BE2C (cell line): ENCODE measurements around the gene NPAS3.
A peak's percentile ranks its signal among the peaks of the same experiment; 100 is the strongest.

Source experiments
- DNase-seq: peaks from one replicate; pipeline ENCODE4 v3.0.0-alpha.2; 2020
- H3K27me3 ChIP-seq: fragments of 250-450 bp; sonication (Bioruptor Pico); 2 replicates; pipeline ENCODE4 v1.5.1; 2020; ENCODE audit warnings: mild to moderate bottlenecking
- H3K36me3 ChIP-seq: fragments of 250-450 bp; sonication (Bioruptor Pico); 2 replicates; pipeline ENCODE4 v1.5.1; 2020; ENCODE audit warnings: mild to moderate bottlenecking
- H3K4me1 ChIP-seq: fragments of 250-450 bp; sonication (Bioruptor Pico); 2 replicates; pipeline ENCODE4 v1.5.1; 2020
- H3K4me3 ChIP-seq: 2 replicates; pipeline ENCODE4 v1.5.1; 2011; ENCODE audit warnings: low read depth, low read length
- H3K9me3 ChIP-seq: fragments of 250-450 bp; sonication (Bioruptor Pico); 2 replicates; pipeline ENCODE4 v1.5.1; 2020
- TF ChIP-seq, protein P1 (sequence below): IDR thresholded peaks from 2 replicates; pipeline ENCODE4 v1.5.1; 2012; ENCODE audit warnings: mild to moderate bottlenecking, low read depth, low read length

Gene NPAS3

DNA sequence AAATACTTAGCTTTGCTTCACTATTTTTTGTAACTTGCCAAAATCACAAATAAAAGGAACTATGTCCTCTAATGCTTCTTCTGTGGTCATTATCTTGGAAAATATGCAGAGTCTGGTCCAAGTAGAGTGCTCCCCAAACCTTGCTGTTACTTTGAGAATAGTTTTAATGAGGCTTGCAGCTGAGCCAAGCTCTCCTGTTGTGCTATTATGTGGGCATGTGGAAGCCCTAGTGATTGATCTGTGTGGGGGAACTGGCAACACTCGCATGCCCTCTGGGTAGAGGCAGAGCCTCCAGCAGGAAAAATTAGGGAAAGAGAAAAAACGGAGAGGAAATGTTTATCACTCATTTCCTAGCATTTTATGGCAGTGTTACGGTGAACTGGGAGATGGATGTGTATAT lies 539.1 kb downstream of the NPAS3 start:
- TF ChIP-seq, protein P1, sequence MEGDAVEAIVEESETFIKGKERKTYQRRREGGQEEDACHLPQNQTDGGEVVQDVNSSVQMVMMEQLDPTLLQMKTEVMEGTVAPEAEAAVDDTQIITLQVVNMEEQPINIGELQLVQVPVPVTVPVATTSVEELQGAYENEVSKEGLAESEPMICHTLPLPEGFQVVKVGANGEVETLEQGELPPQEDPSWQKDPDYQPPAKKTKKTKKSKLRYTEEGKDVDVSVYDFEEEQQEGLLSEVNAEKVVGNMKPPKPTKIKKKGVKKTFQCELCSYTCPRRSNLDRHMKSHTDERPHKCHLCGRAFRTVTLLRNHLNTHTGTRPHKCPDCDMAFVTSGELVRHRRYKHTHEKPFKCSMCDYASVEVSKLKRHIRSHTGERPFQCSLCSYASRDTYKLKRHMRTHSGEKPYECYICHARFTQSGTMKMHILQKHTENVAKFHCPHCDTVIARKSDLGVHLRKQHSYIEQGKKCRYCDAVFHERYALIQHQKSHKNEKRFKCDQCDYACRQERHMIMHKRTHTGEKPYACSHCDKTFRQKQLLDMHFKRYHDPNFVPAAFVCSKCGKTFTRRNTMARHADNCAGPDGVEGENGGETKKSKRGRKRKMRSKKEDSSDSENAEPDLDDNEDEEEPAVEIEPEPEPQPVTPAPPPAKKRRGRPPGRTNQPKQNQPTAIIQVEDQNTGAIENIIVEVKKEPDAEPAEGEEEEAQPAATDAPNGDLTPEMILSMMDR, result no peak
- Histone ChIP-seq H3K36me3 (no peaks in the 10 kb centered on the region), H3K4me1 (peaks cover 35% of the 10 kb centered on the region), H3K27me3 (no peaks in the 10 kb centered on the region), H3K4me3 (no peak overlapping the region), H3K9me3 (no peaks in the 10 kb centered on the region)
- no peak for DNase-seq

DNA sequence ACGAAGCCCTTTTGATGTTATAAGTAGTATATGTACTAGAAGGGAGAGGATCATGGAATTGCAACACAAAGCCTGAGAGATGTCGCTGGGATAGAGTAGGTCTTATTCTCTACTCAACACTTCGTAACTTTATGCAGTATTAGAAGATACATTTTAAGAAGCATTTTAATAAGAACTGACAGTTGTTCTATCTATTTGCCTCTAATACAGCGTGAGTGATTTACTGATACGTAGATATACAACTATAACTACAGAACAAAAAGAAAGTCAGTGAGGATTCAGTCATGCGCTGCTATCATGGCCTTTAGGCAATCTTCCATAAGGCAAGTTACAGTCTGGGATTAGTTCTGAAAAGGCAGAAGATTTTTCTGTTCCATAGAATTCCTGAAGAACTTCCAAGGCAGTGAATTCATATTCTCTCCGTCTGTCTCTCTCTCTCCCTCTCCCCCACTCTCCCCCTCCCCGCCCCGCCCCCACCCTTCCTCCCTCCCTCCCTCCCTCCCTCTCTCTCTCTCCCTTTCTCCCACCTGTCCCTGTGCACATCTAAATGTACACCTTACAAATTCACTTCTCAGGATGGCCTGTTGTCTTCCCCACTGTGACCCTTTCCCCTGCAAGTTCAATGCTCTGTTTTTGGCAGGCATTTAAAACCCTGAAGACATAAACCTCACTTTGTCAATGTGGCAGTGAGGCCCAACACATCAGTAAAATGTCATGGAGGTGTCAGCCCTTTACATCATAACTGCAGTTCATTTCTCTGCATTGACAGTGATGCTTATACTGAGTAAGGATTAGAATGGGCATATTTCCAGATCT lies 541.6 kb downstream of the NPAS3 start:
- TF ChIP-seq, protein P1, result no peak
- Histone ChIP-seq H3K9me3 (no peaks in the 10 kb centered on the region), H3K27me3 (no peaks in the 10 kb centered on the region), H3K36me3 (no peaks in the 10 kb centered on the region), H3K4me3 (no peak overlapping the region), H3K4me1 (peaks cover 37% of the 10 kb centered on the region)
- no peak for DNase-seq

DNA sequence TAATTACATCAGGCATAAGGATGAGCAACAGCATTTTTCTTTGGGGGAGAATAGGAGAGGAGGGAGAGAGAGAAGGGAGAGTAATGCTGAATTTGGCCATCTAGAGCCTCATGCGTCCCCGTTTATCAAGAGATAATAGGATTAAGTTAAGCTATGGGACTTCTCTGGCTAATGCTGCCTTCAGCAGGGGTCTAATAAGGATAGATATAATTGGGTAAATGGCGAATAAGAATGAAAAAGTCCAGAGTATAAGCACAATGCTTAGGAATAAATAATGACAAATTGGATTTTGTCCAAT lies 542.2 kb downstream of the NPAS3 start:
- Histone ChIP-seq H3K36me3 (no peaks in the 10 kb centered on the region), H3K27me3 (no peaks in the 10 kb centered on the region), H3K9me3 (no peaks in the 10 kb centered on the region), H3K4me3 (no peak overlapping the region), H3K4me1 (peaks cover 36% of the 10 kb centered on the region)
- TF ChIP-seq, protein P1, result no peak
- peak; percentile 47 for DNase-seq

DNA sequence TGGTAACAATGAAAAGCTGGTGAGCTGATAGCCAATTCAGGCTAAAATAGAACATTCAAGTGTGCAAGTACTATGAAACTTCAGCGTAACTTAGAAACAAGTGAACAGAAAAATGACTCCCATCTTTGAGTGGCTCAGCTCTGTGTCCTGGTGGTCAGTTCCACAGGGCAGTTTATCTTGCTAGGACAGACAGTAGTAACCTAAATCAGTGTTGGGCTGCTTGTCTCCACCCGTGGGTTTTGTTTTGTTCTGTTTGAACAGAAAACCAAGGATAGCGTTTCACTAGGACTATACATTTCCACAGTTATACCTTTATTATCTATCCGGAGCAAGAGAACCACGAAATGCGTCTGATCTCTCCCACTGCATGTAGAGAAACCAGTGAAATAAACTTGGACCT lies 544.4 kb downstream of the NPAS3 start:
- H3K4me1 ChIP-seq, result peaks cover 29% of the 10 kb centered on the region
- H3K4me3 ChIP-seq, result no peak overlapping the region
- TF ChIP-seq, protein P1, result no peak
- DNase-seq, result no peak
- no peaks in the 10 kb centered on the region for H3K27me3 ChIP-seq
- no peaks in the 10 kb centered on the region for H3K36me3 ChIP-seq
- H3K9me3 ChIP-seq, result no peaks in the 10 kb centered on the region

DNA sequence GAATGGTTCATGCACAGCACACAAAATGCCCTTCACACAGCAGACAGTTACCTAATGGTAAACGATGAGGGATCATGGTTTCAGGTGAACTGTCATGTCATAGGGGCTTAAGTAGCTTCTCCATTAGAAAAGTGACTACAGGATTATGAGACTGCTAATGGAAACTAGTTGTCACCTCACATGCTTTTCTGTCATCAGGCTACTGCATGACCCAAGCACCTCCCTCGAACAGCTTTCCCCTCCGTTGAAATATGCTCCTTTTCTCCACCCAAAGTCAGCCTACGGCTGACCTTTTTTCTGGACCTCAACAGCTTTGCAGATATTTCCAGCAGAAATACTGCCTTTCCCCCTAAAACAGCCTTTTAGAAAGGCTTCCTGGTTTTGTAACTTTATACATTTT lies 544.9 kb downstream of the NPAS3 start:
- DNase-seq, result no peak
- Histone ChIP-seq H3K36me3 (no peaks in the 10 kb centered on the region), H3K4me1 (peaks cover 25% of the 10 kb centered on the region), H3K9me3 (no peaks in the 10 kb centered on the region), H3K4me3 (no peak overlapping the region), H3K27me3 (no peaks in the 10 kb centered on the region)
- TF ChIP-seq, protein P1, result no peak

DNA sequence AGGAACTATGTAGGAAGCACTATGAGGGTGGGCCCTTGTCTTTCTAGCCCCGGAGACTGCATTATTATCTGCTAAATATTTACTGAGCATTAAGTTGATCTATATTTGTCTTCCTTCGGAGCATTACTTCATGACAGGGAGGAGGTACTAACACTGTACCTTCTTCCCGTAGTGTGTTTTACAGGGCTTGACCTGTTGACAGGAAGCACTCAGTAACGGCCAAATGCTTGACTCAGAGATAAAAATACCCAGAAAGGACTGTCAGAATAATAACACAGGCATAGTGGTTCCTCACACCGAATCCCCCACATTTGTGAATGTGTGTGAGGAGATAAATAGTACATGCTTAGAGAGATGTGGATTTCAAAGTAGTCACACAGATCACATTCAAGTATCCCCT lies 545.6 kb downstream of the NPAS3 start:
- Histone ChIP-seq H3K36me3 (no peaks in the 10 kb centered on the region), H3K27me3 (no peaks in the 10 kb centered on the region)
- DNase-seq, result no peak

More for the DNA sequence above, 545.6 kb downstream of the NPAS3 start:
- Histone ChIP-seq H3K9me3 (no peaks in the 10 kb centered on the region), H3K4me3 (no peak overlapping the region), H3K4me1 (peaks cover 18% of the 10 kb centered on the region)
- TF ChIP-seq, protein P1, result no peak
